GM12873 (cell line): ENCODE measurements around the gene TMEM132C.

ENCODE experiments used
- TF ChIP-seq, protein P1 (sequence below): IDR thresholded peaks from 2 replicates; pipeline ENCODE4 v1.5.1; 2012; ENCODE audit warnings: low read depth, mild to moderate bottlenecking, moderate library complexity, low read length, control low read depth; ENCODE audit not compliant: insufficient read depth; ENCODE audit errors: missing control alignments

The TMEM132C gene

DNA sequence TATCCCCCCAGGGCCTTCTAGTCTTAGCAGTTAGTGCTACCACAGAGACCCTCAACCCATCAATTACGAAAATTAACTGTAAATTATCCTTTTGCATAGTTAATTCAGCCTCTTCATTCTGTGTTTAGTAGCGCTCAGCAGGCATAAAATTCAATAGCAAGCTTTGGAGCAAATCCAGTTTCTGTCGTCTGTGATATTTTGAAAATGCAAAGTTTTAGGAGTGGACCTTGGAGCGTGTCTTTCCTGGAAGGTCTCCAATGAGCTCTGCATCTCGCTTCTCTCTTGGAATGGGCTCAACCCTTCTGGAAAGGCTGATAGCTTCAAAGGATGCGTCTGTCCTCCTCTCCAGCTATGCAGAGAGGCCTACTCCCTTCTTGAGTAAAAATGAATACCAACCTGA, 333.9 kb downstream of the TMEM132C start:
- TF ChIP-seq, protein P1, sequence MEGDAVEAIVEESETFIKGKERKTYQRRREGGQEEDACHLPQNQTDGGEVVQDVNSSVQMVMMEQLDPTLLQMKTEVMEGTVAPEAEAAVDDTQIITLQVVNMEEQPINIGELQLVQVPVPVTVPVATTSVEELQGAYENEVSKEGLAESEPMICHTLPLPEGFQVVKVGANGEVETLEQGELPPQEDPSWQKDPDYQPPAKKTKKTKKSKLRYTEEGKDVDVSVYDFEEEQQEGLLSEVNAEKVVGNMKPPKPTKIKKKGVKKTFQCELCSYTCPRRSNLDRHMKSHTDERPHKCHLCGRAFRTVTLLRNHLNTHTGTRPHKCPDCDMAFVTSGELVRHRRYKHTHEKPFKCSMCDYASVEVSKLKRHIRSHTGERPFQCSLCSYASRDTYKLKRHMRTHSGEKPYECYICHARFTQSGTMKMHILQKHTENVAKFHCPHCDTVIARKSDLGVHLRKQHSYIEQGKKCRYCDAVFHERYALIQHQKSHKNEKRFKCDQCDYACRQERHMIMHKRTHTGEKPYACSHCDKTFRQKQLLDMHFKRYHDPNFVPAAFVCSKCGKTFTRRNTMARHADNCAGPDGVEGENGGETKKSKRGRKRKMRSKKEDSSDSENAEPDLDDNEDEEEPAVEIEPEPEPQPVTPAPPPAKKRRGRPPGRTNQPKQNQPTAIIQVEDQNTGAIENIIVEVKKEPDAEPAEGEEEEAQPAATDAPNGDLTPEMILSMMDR, result no peak

DNA sequence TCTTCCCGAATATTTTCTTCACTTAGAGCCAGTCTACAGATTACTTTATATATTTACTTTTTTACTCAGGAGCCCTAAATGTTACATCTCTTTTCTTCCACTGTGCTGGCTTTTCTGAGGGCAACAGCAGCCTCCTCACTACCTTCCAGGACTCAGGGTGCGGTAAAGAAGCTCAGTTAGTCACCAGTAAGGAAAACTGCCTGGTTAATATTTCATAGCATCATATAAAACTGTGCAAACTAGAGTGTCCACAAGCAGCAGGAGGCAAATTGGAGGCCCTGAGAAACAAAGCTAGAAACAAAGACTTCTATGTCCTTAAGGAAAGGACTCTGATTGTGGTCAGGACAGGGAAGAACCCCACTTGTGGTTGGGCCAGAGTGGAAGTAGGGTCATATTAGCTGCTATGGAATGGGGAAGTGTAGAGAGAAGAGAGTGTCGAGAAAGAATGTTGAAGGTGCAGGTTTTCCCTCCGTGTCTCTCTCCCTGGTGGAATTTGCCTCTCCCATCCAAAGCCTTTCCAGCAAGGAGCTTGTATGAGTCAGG, 336.7 kb downstream of the TMEM132C start:
- TF ChIP-seq, protein P1, result no peak

DNA sequence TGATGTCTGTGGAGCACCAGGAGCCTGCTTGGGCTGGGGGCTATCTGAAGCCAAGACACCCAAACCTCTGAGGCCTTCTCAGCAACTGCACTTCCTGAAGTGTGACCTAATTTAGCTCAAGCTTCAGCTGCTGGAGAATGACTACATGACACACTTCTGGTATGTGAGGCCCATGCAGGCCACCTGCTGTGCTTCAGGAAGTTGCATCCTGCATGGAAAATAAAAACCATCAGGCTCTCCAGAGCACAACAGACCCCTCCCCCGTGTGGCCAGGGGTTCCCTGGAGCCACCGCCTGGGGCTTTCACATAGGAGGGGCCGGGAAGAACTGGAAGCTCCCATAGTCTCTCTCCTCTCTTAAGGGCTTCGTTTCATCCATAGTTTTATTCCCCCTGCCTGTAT, 339.1 kb downstream of the TMEM132C start:
- TF ChIP-seq, protein P1, result no peak

DNA sequence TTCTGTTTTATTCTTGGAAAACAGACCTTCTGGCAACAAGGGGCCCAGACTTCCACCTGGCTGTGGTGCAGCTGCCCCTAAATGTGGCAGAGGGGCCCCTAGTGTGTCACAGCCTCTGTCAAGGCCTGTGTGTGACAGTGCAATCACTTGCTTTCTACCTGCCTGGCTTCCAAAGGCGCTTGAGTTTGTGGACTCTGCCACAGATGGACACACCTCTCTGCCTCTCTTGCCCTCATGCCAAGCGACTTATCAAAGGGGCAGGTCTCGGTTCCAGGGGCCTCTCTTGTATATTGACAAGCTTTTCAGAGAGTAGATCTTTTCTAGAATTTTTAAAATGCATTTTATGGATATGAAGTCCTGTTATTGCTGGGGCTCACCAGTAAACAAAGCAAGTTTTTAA, 339.6 kb downstream of the TMEM132C start:
- TF ChIP-seq, protein P1, result no peak

DNA sequence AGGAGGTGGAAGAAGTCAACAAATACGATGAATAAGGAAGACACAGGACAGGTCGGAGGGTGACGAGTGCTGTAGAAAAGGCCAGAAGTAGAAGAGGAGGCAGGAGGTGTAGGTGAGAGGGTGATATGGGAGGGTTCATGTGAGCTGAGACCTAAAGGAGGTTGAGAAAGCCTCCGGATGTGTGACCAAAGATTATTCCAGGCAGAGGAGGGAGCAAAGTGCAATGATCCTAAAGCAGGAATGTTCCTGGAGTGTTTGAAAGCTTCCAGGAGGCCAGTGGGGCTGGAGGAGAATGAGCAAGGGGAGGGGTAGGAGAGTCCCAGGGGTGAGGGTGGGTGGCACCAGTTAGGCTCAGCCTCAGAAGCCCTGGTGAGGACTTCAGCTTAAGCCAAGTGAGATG, 340.0 kb downstream of the TMEM132C start:
- TF ChIP-seq, protein P1, result no peak

DNA sequence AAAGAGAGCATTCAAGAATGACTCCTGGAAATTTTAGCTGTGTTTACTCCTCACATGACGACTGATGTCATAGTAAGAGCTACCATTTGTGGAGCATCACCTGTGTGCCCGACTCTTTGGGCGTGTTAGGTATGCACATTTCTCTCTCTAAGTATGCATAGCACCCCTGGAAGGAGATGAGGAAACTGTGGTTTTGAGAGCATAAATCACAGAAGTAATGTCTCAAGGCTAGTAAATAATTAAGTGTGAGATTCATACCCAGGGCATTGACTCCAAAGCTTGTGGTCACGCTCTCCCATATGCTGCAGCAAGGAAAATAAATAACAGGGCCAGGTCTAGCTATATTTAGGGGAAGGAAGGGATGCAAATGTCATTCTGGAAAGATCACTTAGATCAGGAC, 340.7 kb downstream of the TMEM132C start:
- TF ChIP-seq, protein P1, result no peak

DNA sequence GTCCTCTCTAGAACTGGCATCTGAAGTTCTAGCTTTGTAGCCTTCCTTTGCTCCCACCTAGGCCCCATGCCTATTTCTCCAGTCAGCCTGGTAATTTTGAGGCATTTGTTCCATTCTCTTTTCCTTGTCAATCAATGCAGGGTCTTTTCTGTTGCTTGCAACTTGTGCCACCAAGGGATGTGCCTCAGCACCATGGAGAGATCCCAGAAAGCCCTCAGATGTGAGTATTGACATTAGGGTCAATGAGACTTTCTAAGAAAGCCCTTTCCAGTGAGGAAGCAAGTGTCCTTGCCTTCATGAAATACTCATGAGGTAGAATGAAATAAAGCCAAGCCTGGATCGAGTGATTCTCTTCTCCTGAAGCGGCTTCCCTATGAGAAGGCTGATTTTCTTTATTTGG, 342.9 kb downstream of the TMEM132C start:
- TF ChIP-seq, protein P1, result no peak
